ENCODE results near the gene CCNT2. TPM values are rescaled to one million over a fixed set of nuclear protein-coding genes. Genes with fewer than 3 reads are reported as not detected.

CCNT2 gene
- polyA plus RNA-seq, 1 donor (not counting 4 experiments of a cell fraction or from before 2014, with no cell fraction given) = 20.9 TPM

- Histone ChIP-seq H3K36me3 (ENCODE audit: control insufficient read depth in 2 of 2, extremely low read depth in 1 of 2, insufficient read depth in 2 of 2, low read length in 2 of 2) (peaks cover 18% of the 10 kb centered on the region in 2 experiments), H3K27ac (ENCODE audit: control insufficient read depth, insufficient read depth, low read length) (no peak overlapping the region), H3K4me1 (ENCODE audit: control insufficient read depth, extremely low read depth, insufficient read depth, low read length) (no peaks in the 10 kb centered on the region), H4K20me1 (ENCODE audit: control insufficient read depth, extremely low read depth, insufficient read depth, low read length) (no peaks in the 10 kb centered on the region), H3K9me3 (ENCODE audit: control insufficient read depth, low read depth, low read length) (no peaks in the 10 kb centered on the region), H3K27me3 (ENCODE audit: control insufficient read depth, extremely low read depth, insufficient read depth, low read length) (no peaks in the 10 kb centered on the region), H3K79me2 (ENCODE audit: control insufficient read depth, insufficient read depth, low read length) (peaks cover 25% of the 10 kb centered on the region), H2AFZ (ENCODE audit: control insufficient read depth, low read length) (no peak overlapping the region), H3K9me1 (ENCODE audit: control insufficient read depth, extremely low read depth, insufficient read depth, low read length) (no peaks in the 10 kb centered on the region), H3K9ac (ENCODE audit: control insufficient read depth, extremely low read depth, insufficient read depth, low read length) (no peak overlapping the region), H3K4me2 (ENCODE audit: control insufficient read depth, extremely low read depth, insufficient read depth, low read depth, low read length) (no peak overlapping the region), H3K4me3 (ENCODE audit: control insufficient read depth in 2 of 3, extremely low read depth in 1 of 3, insufficient read depth in 2 of 3, low read depth in 1 of 3, low read length in 3 of 3) (no peak overlapping the region)
- dilution Hi-C loops (cut with MboI; ENCODE audit: extremely low pct_ligation_motif_present, low sequenced_read_pairs) = no loop called here
- no peak for DNase-seq (ENCODE audit: low read depth, low spot score)
- no peak for FAIRE-seq
- no peak for TF ChIP-seq CTCF (optimal IDR thresholded peaks at IDR 0.05 in 1 of 3, IDR thresholded peaks at IDR 0.05 in 1 of 3, conservative IDR thresholded peaks at IDR 0.05 in 1 of 3; ENCODE audit: extremely low read depth in 1 of 3, insufficient read depth in 2 of 3, low read length in 3 of 3)
- no peak for TF ChIP-seq EZH2 (IDR thresholded peaks at IDR 0.05; ENCODE audit: low read length)
Measured at GRCh38 chr2:134943540-134943939, 24.9 kb downstream of the CCNT2 start.

GRCh38 chr2:134944975-134945374 is 26.4 kb downstream of the CCNT2 start:
- H2AFZ ChIP-seq (ENCODE audit: control insufficient read depth, low read length) = no peak overlapping the region
- H3K27me3 ChIP-seq (ENCODE audit: control insufficient read depth, extremely low read depth, insufficient read depth, low read length) = no peaks in the 10 kb centered on the region
- no peak for DNase-seq (ENCODE audit: low read depth, low spot score)
- no peak overlapping the region for H3K4me3 ChIP-seq (ENCODE audit: control insufficient read depth in 2 of 3, extremely low read depth in 1 of 3, insufficient read depth in 2 of 3, low read depth in 1 of 3, low read length in 3 of 3)
- no peaks in the 10 kb centered on the region for H3K9me3 ChIP-seq (ENCODE audit: control insufficient read depth, low read depth, low read length)
- no peaks in the 10 kb centered on the region for H4K20me1 ChIP-seq (ENCODE audit: control insufficient read depth, extremely low read depth, insufficient read depth, low read length)
- no peak for TF ChIP-seq EZH2 (IDR thresholded peaks at IDR 0.05; ENCODE audit: low read length)
- TF ChIP-seq CTCF (optimal IDR thresholded peaks at IDR 0.05 in 1 of 3, IDR thresholded peaks at IDR 0.05 in 1 of 3, conservative IDR thresholded peaks at IDR 0.05 in 1 of 3; ENCODE audit: extremely low read depth in 1 of 3, insufficient read depth in 2 of 3, low read length in 3 of 3) = no peak
- H3K9ac ChIP-seq (ENCODE audit: control insufficient read depth, extremely low read depth, insufficient read depth, low read length) = no peak overlapping the region
- no peak overlapping the region for H3K4me2 ChIP-seq (ENCODE audit: control insufficient read depth, extremely low read depth, insufficient read depth, low read depth, low read length)
- no peaks in the 10 kb centered on the region for H3K4me1 ChIP-seq (ENCODE audit: control insufficient read depth, extremely low read depth, insufficient read depth, low read length)
- dilution Hi-C loops (cut with MboI; ENCODE audit: extremely low pct_ligation_motif_present, low sequenced_read_pairs) = no loop called here
- no peak overlapping the region for H3K27ac ChIP-seq (ENCODE audit: control insufficient read depth, insufficient read depth, low read length)
- H3K79me2 ChIP-seq (ENCODE audit: control insufficient read depth, insufficient read depth, low read length) = peaks cover 16% of the 10 kb centered on the region
- H3K9me1 ChIP-seq (ENCODE audit: control insufficient read depth, extremely low read depth, insufficient read depth, low read length) = no peaks in the 10 kb centered on the region
- FAIRE-seq = no peak
- H3K36me3 ChIP-seq (ENCODE audit: control insufficient read depth in 2 of 2, extremely low read depth in 1 of 2, insufficient read depth in 2 of 2, low read length in 2 of 2) = peaks cover 13% of the 10 kb centered on the region in 2 experiments

Measured in keratinocyte (primary cell).